VCaP (cell line): ENCODE measurements around the gene LMAN1L.
A peak's percentile ranks its signal among the peaks of the same experiment; 100 is the strongest.

Experiments
- H3K27ac ChIP-seq: fragments of 450-650 bp; 2 replicates; pipeline ENCODE4 v1.5.1; 2017
- CTCF ChIP-seq: fragments of 450-650 bp; conservative IDR thresholded peaks from 2 replicates; pipeline ENCODE4 v1.5.1; 2017; ENCODE audit warnings: mild to moderate bottlenecking, moderate library complexity

LMAN1L gene

GRCh38 chr15:74770211-74770903, 42.3 kb upstream of the LMAN1L start:
- peak overlapping the region; percentile 65 for H3K27ac ChIP-seq
- no peak for TF ChIP-seq CTCF

- TF ChIP-seq CTCF: no peak
- H3K27ac ChIP-seq: no peak overlapping the region
Measured at GRCh38 chr15:74773329-74773728, 39.3 kb upstream of the LMAN1L start.

DNA sequence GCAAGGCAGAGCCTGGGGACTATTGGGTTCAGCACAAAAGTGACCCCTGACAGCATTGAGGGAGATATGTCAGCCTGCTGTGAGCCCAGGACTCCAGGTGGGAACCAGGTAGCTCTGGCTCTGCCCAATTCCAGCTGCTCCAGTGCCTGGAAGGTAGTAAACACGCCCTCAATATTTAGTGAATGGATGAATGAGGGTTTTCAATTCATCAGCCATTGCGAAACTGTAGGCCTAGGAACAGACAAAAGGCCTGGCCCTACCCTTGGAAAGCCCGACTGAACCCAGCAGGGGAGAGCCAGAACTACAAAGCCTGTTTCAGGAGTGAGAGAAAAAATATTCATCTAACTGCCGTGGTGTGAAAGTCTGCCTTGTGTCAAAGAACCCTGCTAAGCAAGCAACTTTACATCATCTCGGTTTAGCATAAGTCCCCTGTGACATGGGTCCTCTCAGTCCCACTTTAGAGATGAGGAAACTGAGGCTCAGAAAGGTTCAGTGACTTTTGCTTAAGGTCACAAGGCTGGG, 38.8 kb upstream of the LMAN1L start:
- H3K27ac ChIP-seq: no peak overlapping the region
- TF ChIP-seq CTCF: no peak

DNA sequence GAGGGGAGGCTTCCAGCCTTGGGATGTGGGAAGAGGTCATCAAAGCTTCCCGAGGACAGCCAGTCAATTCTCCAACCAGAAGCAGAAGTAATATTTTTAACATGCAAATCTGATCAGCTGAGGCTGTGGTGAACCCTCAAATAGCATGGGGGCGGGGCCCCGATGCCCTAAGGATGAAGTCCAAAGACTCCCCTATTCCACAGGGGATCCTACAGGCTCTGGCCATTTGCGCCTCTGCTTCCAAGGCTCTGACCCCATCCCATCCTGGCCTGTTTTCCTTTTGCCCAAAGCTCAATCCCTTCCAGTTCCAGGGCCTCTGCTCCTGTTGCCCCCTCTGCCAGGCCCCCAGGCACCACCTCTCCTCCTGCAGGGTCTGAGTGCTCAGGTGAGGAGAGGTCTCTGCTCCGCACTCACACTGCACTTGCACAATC, 37.5 kb upstream of the LMAN1L start:
- TF ChIP-seq CTCF: no peak
- no peak overlapping the region for H3K27ac ChIP-seq

- no peak overlapping the region for H3K27ac ChIP-seq
- TF ChIP-seq CTCF: no peak
Measured at GRCh38 chr15:74775894-74776293, 36.7 kb upstream of the LMAN1L start.

GRCh38 chr15:74776821-74777768, 35.5 kb upstream of the LMAN1L start:
- H3K27ac ChIP-seq: no peak overlapping the region
- no peak for TF ChIP-seq CTCF
